ENCODE measurements around the gene ATG9A.

DNA sequence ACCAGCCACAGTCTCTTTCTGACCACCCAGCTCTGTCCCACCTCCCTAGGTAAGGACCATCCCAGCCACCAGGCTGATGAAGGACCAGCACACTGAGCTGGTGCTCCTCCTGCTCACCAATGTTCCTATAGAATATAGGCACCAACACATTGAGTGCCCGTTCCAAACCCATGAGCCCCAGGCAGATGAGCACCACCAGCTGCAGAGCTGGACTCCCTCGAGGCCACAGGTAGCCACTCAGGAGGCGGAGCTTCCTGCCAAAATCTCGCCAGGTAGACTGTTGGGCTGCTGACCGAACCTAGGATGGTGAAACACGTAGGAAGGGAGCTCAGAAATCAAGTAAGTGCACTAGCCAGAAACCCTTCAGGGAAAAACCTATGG, 12.9 kb downstream of the ATG9A start:
- TF ChIP-seq SNAI2 (CRISPR knock-in tag; IDR thresholded peaks at IDR 0.05) (no peak), ARNTL (CRISPR knock-in tag; IDR thresholded peaks at IDR 0.05; ENCODE audit: borderline replicate concordance, low read depth) (no peak), ESRRG (CRISPR knock-in tag; IDR thresholded peaks at IDR 0.05) (no peak), ZFP3 (CRISPR knock-in tag; IDR thresholded peaks at IDR 0.05) (no peak), PPARA (CRISPR knock-in tag; IDR thresholded peaks at IDR 0.05; ENCODE audit: borderline replicate concordance) (no peak), BACH2 (CRISPR knock-in tag; IDR thresholded peaks at IDR 0.05; ENCODE audit: borderline replicate concordance) (no peak), ZNF565 (CRISPR knock-in tag; conservative IDR thresholded peaks at IDR 0.05; ENCODE audit: low read depth) (no peak), ISL1 (CRISPR knock-in tag; IDR thresholded peaks at IDR 0.05) (no peak), OSR1 (CRISPR knock-in tag; IDR thresholded peaks at IDR 0.05) (no peak), TOX (CRISPR knock-in tag; IDR thresholded peaks at IDR 0.05; ENCODE audit: borderline replicate concordance) (no peak)
- TF ChIP-seq, protein P1, sequence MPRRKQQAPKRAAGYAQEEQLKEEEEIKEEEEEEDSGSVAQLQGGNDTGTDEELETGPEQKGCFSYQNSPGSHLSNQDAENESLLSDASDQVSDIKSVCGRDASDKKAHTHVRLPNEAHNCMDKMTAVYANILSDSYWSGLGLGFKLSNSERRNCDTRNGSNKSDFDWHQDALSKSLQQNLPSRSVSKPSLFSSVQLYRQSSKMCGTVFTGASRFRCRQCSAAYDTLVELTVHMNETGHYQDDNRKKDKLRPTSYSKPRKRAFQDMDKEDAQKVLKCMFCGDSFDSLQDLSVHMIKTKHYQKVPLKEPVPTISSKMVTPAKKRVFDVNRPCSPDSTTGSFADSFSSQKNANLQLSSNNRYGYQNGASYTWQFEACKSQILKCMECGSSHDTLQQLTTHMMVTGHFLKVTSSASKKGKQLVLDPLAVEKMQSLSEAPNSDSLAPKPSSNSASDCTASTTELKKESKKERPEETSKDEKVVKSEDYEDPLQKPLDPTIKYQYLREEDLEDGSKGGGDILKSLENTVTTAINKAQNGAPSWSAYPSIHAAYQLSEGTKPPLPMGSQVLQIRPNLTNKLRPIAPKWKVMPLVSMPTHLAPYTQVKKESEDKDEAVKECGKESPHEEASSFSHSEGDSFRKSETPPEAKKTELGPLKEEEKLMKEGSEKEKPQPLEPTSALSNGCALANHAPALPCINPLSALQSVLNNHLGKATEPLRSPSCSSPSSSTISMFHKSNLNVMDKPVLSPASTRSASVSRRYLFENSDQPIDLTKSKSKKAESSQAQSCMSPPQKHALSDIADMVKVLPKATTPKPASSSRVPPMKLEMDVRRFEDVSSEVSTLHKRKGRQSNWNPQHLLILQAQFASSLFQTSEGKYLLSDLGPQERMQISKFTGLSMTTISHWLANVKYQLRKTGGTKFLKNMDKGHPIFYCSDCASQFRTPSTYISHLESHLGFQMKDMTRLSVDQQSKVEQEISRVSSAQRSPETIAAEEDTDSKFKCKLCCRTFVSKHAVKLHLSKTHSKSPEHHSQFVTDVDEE (CRISPR knock-in tag; IDR thresholded peaks at IDR 0.05) = no peak
- TF ChIP-seq, protein P2, sequence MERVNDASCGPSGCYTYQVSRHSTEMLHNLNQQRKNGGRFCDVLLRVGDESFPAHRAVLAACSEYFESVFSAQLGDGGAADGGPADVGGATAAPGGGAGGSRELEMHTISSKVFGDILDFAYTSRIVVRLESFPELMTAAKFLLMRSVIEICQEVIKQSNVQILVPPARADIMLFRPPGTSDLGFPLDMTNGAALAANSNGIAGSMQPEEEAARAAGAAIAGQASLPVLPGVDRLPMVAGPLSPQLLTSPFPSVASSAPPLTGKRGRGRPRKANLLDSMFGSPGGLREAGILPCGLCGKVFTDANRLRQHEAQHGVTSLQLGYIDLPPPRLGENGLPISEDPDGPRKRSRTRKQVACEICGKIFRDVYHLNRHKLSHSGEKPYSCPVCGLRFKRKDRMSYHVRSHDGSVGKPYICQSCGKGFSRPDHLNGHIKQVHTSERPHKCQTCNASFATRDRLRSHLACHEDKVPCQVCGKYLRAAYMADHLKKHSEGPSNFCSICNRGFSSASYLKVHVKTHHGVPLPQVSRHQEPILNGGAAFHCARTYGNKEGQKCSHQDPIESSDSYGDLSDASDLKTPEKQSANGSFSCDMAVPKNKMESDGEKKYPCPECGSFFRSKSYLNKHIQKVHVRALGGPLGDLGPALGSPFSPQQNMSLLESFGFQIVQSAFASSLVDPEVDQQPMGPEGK (CRISPR knock-in tag; IDR thresholded peaks at IDR 0.05; ENCODE audit: borderline replicate concordance) = no peak
- TF ChIP-seq, protein P3, sequence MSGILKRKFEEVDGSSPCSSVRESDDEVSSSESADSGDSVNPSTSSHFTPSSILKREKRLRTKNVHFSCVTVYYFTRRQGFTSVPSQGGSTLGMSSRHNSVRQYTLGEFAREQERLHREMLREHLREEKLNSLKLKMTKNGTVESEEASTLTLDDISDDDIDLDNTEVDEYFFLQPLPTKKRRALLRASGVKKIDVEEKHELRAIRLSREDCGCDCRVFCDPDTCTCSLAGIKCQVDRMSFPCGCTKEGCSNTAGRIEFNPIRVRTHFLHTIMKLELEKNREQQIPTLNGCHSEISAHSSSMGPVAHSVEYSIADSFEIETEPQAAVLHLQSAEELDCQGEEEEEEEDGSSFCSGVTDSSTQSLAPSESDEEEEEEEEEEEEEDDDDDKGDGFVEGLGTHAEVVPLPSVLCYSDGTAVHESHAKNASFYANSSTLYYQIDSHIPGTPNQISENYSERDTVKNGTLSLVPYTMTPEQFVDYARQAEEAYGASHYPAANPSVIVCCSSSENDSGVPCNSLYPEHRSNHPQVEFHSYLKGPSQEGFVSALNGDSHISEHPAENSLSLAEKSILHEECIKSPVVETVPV (CRISPR knock-in tag; IDR thresholded peaks at IDR 0.05) = no peak
- TF ChIP-seq, protein P4, sequence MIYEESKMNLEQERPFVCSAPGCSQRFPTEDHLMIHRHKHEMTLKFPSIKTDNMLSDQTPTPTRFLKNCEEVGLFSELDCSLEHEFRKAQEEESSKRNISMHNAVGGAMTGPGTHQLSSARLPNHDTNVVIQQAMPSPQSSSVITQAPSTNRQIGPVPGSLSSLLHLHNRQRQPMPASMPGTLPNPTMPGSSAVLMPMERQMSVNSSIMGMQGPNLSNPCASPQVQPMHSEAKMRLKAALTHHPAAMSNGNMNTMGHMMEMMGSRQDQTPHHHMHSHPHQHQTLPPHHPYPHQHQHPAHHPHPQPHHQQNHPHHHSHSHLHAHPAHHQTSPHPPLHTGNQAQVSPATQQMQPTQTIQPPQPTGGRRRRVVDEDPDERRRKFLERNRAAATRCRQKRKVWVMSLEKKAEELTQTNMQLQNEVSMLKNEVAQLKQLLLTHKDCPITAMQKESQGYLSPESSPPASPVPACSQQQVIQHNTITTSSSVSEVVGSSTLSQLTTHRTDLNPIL (CRISPR knock-in tag; IDR thresholded peaks at IDR 0.05; ENCODE audit: low read depth) = no peak
